SJCRH30 (cell line): ENCODE data around the gene WDR20. TPM values are rescaled to one million over a fixed set of nuclear protein-coding genes. Genes with fewer than 3 reads are reported as not detected.
A peak's percentile ranks its signal among the peaks of the same experiment; 100 is the strongest.
"Not testable (repeated sequence)": the region's sequence is repeated elsewhere in the genome, so short reads cannot be mapped to it uniquely, and the experiment has no call there.

Experiments used
- DNase-seq, 2 experiments: peaks; one replicate each; pipeline ENCODE4 v3.0.0-alpha.2; 2015 to 2020
- H3K27ac ChIP-seq: fragments of 250-450 bp; sonication (Bioruptor Pico); 2 replicates; pipeline ENCODE4 v1.5.1; 2020; ENCODE audit warnings: mild to moderate bottlenecking, moderate library complexity
- H3K27me3 ChIP-seq: fragments of 250-450 bp; sonication (Bioruptor Pico); 2 replicates; pipeline ENCODE4 v1.5.1; 2020; ENCODE audit warnings: mild to moderate bottlenecking, moderate library complexity
- H3K36me3 ChIP-seq: fragments of 250-450 bp; sonication (Bioruptor Pico); 2 replicates; pipeline ENCODE4 v1.5.1; 2020; ENCODE audit warnings: mild to moderate bottlenecking, moderate library complexity
- H3K4me1 ChIP-seq: fragments of 250-450 bp; sonication (Bioruptor Pico); 2 replicates; pipeline ENCODE4 v1.5.1; 2020; ENCODE audit warnings: mild to moderate bottlenecking, moderate library complexity
- H3K4me3 ChIP-seq: fragments of 250-450 bp; sonication (Bioruptor Pico); 2 replicates; pipeline ENCODE4 v1.5.1; 2020; ENCODE audit warnings: mild to moderate bottlenecking, moderate library complexity
- H3K9me3 ChIP-seq: fragments of 250-450 bp; sonication (Bioruptor Pico); replicated peaks from 2 replicates; pipeline ENCODE4 v1.5.1; 2020; ENCODE audit warnings: mild to moderate bottlenecking, moderate library complexity
- total RNA-seq: library from RNA; depleted of rRNA; stranded (reverse); fragments of >200 nt; shearing (Covaris generic); gene quantifications from 2 replicates; pipeline ENCODE4 v1.2.3, GENCODE V29; 2014; rRNA removed

WDR20 gene
- 22.0 and 23.2 TPM in 2 replicates for total RNA-seq

DNA sequence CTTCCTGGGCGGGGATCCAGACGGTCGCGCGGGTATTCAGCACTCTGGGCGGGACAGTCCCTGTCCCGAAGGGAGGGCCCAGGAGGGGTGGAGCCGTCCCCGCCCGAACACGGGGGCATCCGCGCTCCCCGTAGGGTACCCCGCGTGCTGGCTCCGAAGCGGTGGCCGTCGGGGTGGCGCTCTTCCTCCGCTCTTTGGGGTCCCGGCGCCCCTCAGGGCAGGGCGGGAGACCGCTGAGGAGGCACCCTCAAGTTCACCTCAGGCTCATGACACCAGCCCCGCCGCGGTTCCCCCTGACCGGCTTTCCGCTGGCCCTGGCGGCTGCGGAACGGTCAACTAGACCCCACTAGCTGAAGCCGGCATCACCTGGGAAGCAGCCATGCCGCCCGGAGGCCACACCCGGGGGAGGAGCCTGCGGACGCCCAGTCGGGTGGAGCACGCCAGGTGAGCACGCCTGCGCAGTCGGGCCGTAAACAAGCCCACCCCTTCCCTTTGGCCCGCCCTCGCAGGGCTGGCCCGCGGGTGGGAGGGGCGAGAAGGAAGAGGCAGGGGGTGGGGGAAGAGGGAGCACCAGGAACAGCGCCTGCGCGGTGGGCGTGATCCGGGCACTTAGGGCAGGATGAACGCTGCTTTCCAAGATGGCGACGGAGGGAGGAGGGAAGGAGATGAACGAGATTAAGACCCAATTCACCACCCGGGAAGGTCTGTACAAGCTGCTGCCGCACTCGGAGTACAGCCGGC lies at the start of gene WDR20:
TSS of gene WDR20 (plus strand) at position 612 of the 741 bp plus-strand sequence. CDS start at position 639, 27 bp downstream.
- Histone ChIP-seq H3K36me3 (no peaks in the 10 kb centered on the region), H3K4me1 (no peaks in the 10 kb centered on the region; the same call in 1 of the 2 replicates), H3K4me3 (peak within 1 kb of the TSS; percentile 93), H3K27me3 (no peaks in the 10 kb centered on the region), H3K9me3 (no peaks in the 10 kb centered on the region), H3K27ac (peak within 1 kb of the TSS; percentile 61)
- DNase-seq: peak; percentile 99

DNA sequence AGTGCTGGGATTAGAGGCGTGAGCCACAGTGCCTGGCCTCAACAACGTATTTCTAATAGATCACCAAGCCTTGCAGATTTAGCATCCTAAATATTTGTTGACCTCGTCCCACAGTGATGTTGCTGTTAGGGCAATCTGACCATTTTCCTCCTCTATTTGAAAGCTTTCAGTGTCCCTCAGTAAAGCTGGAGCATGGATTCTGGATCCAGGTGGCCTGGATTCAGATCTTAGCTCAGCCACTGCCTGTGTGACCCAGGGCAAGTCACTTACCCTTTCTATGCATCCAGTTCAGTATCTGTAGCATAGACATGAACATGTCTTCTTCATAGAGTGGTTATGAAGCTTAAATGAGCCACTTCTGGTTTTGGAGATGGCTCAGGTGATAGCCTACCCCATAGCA lies 49.0 kb upstream of the WDR20 start:
- Histone ChIP-seq H3K4me1 (peaks cover 8% of the 10 kb centered on the region; the same call in 1 of the 2 replicates), H3K27me3 (0 out of 2 replicates have a peak, but pooled peaks cover 4% of the 10 kb centered on the region), H3K27ac (no peak overlapping the region), H3K36me3 (peaks cover 6% of the 10 kb centered on the region), H3K4me3 (no peak overlapping the region), H3K9me3 (no peaks in the 10 kb centered on the region)
- DNase-seq: no peak

GRCh38 chr14:102092806-102093205 lies 46.9 kb upstream of the WDR20 start:
- no peak for DNase-seq
- Histone ChIP-seq H3K4me3 (no peak overlapping the region), H3K27ac (no peak overlapping the region), H3K4me1 (peaks cover 11% of the 10 kb centered on the region; the same call in 1 of the 2 replicates), H3K9me3 (no peaks in the 10 kb centered on the region), H3K36me3 (no peaks in the 10 kb centered on the region), H3K27me3 (0 out of 2 replicates have a peak, but pooled peaks cover 4% of the 10 kb centered on the region)

DNA sequence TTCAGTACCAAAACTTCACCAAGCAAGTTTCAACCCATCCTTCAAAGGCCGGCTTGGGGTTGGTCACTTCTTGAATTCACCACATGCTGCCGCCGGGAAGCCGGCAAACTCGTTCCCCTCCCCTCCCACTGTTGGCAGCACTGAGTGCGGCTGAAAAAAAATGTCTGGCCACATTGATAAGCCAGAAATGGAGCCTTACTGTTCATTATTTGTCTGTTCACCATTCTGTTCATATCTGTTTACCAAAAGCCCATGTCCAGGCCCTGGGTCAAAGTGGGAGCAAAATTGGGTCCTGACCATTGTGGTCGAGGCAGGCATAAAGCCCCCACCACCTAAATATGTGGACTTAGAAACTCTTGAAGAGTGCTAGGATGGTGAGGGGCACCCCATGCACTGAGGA lies 45.6 kb upstream of the WDR20 start:
- H3K4me3 ChIP-seq: no peak overlapping the region
- no peak overlapping the region for H3K27ac ChIP-seq
- no peaks in the 10 kb centered on the region for H3K36me3 ChIP-seq
- peaks cover 7% of the 10 kb centered on the region; the same call in 1 of the 2 replicates for H3K4me1 ChIP-seq
- H3K27me3 ChIP-seq: 0 out of 2 replicates have a peak, but pooled peaks cover 4% of the 10 kb centered on the region
- DNase-seq: no peak
- no peaks in the 10 kb centered on the region for H3K9me3 ChIP-seq

DNA sequence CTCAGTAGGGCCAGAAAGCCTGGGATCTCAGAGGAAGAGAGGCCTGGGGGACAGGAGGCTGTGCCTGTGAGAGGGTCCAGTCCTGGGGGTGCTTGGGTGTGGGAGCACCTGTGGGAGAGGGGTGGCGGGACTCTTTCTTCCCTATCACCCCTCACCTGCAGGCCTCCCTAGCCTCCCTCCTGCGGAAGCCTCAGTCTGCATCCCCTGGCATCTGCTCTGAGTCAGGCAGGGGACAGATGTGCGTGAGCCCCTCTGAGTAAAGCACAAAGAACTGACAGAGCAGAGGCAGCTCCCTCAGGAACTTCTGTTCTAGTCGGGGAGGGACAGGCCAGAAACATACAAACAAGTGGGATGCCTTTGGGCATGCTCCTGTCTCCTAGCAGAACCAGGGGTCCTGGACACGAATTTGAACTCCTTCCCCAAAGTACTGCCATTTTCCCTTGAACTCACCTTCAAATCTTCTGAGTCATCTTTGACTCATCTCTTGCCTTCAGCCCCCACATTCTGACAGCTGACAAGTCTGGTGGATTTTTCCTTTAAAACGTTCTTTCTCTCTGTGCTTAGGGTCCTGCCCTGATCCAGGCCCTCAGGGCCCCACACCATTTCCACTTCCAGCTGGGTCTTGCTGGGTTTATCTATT lies 44.3 kb upstream of the WDR20 start:
- DNase-seq: no peak
- no peak overlapping the region for H3K4me3 ChIP-seq
- peaks cover 7% of the 10 kb centered on the region; the same call in 1 of the 2 replicates for H3K4me1 ChIP-seq
- H3K9me3 ChIP-seq: no peaks in the 10 kb centered on the region
- H3K27me3 ChIP-seq: 0 out of 2 replicates have a peak, but pooled peaks cover 4% of the 10 kb centered on the region
- H3K36me3 ChIP-seq: no peaks in the 10 kb centered on the region
- H3K27ac ChIP-seq: no peak overlapping the region

- no peaks in the 10 kb centered on the region for H3K9me3 ChIP-seq
- H3K27me3 ChIP-seq: 0 out of 2 replicates have a peak, but pooled peaks cover 4% of the 10 kb centered on the region
- no peak overlapping the region for H3K4me3 ChIP-seq
- H3K36me3 ChIP-seq: no peaks in the 10 kb centered on the region
- DNase-seq: no peak
- no peak overlapping the region for H3K27ac ChIP-seq
- peaks cover 7% of the 10 kb centered on the region; the same call in 1 of the 2 replicates for H3K4me1 ChIP-seq
These were observed 43.7 kb upstream of the WDR20 start for GRCh38 chr14:102095871-102096568.

DNA sequence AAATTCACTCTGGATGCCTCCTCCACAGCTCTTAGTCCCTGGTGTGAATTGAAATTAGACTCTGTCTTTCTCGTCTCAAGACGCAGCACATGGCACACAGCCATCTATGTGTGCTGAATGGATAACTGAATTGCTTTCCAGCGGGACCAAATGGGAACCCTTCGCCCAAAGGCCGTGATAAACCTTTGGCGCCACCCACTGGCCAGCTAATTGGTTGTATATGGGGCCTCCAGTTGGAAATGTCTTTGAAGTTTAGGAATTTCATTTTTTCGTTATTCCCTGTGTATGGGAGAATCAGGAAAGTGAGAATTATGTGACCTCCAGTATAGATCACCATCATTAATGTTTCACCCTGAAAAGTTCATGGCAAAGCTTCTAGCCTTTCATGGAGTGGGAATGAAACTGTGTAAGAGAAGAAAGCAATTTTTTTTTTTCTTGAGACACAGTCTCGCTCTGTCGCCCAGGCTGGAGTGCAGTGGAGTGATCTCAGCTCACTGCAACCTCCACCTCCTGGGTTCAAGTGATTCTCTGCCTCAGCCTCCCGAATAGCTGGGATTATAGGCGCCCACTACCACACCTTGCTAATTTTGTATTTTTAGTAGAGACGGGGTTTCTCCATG lies 43.0 kb upstream of the WDR20 start:
- H3K4me1 ChIP-seq: peaks cover 7% of the 10 kb centered on the region; the same call in 1 of the 2 replicates
- H3K4me3 ChIP-seq: no peak overlapping the region
- H3K27ac ChIP-seq: no peak overlapping the region
- no peaks in the 10 kb centered on the region for H3K9me3 ChIP-seq
- peak; percentile 79 to 92 for DNase-seq
- H3K36me3 ChIP-seq: no peaks in the 10 kb centered on the region
- 0 out of 2 replicates have a peak, but pooled peaks cover 4% of the 10 kb centered on the region for H3K27me3 ChIP-seq

DNA sequence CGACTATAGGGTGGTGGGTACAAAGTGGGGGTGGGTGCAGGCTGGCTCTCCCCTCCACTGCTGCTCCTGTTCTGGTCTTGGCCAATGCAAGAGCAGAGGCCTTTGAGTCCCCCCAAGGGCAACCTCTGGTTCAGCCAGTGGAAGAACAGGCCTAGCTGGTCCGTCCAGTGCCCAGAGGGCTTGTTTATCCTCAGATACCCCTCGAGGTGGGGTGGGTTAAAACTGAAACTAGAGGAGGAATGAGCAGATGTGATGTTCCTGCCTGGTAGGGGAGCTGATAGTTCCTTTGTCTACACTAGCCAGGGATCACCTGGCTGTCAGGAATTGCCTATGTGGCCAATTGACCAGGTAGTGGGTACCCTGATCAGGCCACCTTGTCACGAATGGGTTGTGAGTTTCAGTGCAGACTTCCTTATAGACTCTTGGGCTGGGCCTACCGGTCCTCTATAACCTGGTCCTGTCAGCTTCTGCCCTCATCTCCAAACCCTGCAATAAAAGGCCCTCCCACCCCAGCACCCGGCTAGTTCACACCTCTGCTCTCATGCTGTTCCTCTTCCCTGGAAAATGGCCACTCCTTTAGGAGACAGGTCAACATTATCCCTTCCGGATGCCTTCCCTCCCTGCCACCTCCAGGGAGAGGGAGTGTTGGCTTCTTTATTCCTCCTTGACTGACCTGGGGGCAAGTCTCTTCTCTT lies 42.1 kb upstream of the WDR20 start:
- no peak overlapping the region for H3K27ac ChIP-seq
- H3K4me3 ChIP-seq: no peak overlapping the region
- H3K9me3 ChIP-seq: no peaks in the 10 kb centered on the region
- no peaks in the 10 kb centered on the region for H3K36me3 ChIP-seq
- peaks cover 7% of the 10 kb centered on the region; the same call in 1 of the 2 replicates for H3K4me1 ChIP-seq
- 0 out of 2 replicates have a peak, but pooled peaks cover 4% of the 10 kb centered on the region for H3K27me3 ChIP-seq
- no peak for DNase-seq

DNA sequence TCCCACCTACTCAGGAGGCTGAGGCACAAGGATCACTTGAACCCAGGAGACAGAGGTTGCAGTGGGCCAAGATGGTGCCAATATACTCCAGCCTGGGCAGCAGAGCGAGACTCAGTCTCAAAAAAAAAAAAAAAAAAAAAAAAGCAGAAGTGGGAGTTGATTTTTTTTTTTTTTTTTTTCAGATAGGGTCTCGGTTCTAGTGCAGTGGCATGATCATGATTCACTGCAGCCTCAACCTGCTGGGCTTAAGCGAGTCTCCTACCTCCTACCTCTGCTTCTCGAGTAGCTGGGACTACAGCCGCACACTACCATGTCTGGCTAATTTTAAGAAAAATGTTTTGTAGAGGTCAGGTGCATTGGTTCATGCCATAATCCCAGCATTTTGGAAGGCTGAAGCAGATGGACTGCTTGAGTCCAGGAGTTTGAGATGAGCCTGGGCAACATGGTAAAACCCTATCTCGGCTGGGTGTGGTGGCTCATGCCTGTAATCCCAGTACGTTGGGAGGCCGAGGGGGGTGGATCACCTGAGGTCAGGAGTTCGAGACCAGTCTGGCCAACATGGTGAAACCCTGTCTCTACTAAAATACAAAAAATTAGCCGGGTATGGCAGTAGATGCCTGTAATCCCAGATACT lies 36.5 kb upstream of the WDR20 start:
- Histone ChIP-seq H3K9me3 (no peaks in the 10 kb centered on the region), H3K4me1 (no peaks in the 10 kb centered on the region; the same call in 1 of the 2 replicates), H3K27me3 (no peaks in the 10 kb centered on the region), H3K27ac (no peak overlapping the region), H3K4me3 (no peak overlapping the region), H3K36me3 (no peaks in the 10 kb centered on the region)
- no peak for DNase-seq

DNA sequence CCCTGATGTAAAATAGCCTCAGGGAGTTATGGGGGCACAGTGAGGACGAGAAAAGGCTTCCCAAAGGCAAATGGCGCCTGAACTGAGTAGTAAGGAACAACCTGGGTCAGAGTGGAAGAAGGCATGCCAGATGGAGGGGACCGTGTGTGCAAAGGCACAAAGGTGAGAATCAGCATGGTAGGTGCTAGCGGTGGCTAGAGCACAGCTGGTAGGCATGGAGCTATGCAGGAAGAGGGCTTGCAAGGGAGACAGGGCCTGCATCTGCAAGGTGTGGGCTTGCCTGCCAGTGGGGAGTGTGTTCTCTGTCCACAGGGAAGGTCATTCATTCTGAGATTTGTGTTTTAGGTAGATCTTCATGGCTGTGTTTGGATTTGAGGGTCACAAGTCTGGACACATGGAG lies 34.3 kb upstream of the WDR20 start:
- H3K4me3 ChIP-seq: no peak overlapping the region
- H3K27ac ChIP-seq: no peak overlapping the region
- no peaks in the 10 kb centered on the region for H3K36me3 ChIP-seq
- no peaks in the 10 kb centered on the region for H3K27me3 ChIP-seq
- no peak for DNase-seq
- H3K4me1 ChIP-seq: no peaks in the 10 kb centered on the region
- no peaks in the 10 kb centered on the region for H3K9me3 ChIP-seq

GRCh38 chr14:102109332-102109731 lies 30.4 kb upstream of the WDR20 start:
- H3K27me3 ChIP-seq, H3K36me3 ChIP-seq, H3K4me3 ChIP-seq, H3K9me3 ChIP-seq, H3K27ac ChIP-seq, H3K4me1 ChIP-seq, DNase-seq: not testable (repeated sequence)

- Histone ChIP-seq H3K4me3 (no peak overlapping the region), H3K4me1 (no peaks in the 10 kb centered on the region), H3K27me3 (no peaks in the 10 kb centered on the region), H3K36me3 (no peaks in the 10 kb centered on the region), H3K9me3 (no peaks in the 10 kb centered on the region), H3K27ac (no peak overlapping the region)
- no peak for DNase-seq
These were observed 28.6 kb upstream of the WDR20 start for GRCh38 chr14:102111101-102111500.

DNA sequence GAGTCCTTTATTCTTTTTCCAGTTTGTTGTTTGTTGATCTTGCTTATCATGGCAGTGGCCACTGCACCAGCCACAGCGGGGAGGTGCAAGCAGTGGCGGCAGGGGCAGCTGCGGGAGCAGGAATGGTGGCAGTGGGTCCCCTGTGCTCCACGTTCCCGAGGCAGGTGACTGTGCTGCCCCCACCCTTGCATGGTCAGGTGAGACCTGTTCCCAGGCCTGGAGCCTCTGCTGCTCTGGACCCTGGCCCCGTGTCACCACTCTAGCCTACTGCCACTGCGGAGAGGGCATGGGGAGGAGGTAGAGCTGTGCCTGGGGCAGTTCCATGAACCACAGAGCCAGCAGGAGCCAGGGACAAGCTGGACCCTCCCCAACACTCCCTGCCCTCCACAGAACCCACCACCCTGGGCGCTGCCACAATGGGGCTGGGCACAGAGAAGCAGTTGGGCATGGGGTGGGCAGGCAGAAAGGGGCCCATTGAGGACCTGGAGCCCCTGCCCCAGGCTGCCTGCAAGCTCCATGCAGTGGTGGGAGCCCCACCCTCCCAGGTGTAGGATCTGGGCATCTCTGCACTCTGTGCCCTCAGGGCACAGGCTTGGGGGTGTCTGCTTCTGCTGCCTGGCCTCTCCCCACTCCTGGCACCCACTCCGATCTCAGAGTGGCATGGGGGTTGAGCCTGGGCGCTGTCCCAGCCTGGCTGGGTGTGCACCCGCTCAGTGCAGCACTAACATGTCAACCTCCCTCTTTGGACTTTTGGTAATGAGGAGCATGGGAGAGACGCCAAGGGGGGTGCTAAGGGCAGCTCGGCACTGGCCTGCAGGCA lies 23.1 kb upstream of the WDR20 start:
- Histone ChIP-seq H3K27me3 (no peaks in the 10 kb centered on the region), H3K27ac (no peak overlapping the region), H3K9me3 (no peaks in the 10 kb centered on the region), H3K36me3 (no peaks in the 10 kb centered on the region), H3K4me3 (no peak overlapping the region), H3K4me1 (no peaks in the 10 kb centered on the region)
- no peak for DNase-seq
